GM18858 (cell line): ENCODE measurements around the gene CRK.
A peak's percentile ranks its signal among the peaks of the same experiment; 100 is the strongest.
"Not testable (repeated sequence)": the region's sequence is repeated elsewhere in the genome, so short reads cannot be mapped to it uniquely, and the experiment has no call there.

Experiments used
- ATAC-seq: cut with Tn5 transposase; IDR thresholded peaks from one replicate; pipeline ENCODE4 v1.9.1; 2021; ENCODE audit not compliant: unreplicated experiment

The CRK gene

GRCh38 chr17:1390432-1391367 lies 65.3 kb downstream of the CRK start:
- ATAC-seq = no peak

GRCh38 chr17:1387490-1388227 lies 68.4 kb downstream of the CRK start:
- ATAC-seq = not testable (repeated sequence)

DNA sequence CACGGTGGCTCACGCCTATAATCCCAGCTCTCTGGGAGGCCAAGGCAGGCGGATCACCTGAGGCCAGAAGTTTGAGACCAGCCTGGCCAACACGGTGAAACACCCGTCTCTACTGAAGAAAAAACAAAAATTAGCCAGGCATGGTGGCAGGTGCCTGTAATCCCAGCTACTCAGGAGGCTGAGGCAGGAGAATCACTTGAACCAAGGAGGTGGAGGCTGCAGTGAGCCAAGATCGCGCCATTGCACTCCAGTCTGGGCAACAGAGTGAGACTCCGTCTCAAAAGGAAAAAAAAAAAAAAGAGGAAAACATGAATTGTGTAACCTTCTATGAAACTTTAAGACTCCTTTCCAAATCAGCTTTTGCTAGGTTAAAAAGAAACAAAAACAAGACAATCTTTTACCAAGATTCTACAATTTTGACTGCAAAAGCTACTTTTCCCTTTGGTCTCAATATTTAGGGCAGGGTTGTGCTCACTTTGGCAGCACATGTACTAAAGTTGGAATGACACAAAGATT lies 69.3 kb downstream of the CRK start:
- not testable (repeated sequence) for ATAC-seq

DNA sequence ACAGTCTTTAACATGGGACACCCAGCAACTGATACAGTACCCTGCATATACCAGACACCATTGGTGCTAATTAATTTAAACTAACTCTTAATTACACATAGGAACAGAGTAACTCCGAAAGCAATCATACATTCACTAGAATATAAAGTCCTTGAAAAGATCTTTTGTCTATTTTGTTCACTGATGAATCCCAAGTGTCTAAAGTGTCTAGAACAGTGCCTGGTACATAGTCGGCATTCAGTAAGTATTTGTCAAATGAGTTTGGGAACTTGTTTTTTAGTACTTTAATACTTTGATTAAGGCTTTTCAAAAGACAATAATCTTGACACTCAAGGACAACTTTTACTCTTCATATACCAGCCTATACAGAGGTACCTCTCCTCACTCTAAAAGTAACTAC lies 69.8 kb downstream of the CRK start:
- ATAC-seq = no peak

GRCh38 chr17:1385861-1386260 lies 70.2 kb downstream of the CRK start:
- no peak for ATAC-seq

- ATAC-seq = no peak
These were observed 71.1 kb downstream of the CRK start for GRCh38 chr17:1384905-1385435.

DNA sequence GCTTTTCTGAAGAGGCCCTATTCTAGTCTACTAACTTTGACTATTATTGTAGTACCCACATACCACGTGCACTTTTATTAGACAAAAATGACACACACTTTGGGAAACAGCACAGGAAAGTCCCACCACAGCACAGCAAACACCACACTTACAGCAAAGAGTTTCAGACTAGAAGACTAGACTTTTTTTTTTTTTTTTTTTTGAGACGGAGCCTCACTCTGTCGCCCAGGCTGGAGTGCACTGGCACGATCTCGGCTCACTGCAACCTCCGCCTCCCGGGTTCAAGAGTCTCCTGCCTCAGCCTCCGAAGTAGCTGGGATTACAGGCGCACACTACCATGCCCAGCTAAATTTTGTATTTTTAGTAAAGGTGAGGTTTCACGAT lies 76.1 kb downstream of the CRK start:
- ATAC-seq = peak; percentile 41

- ATAC-seq = no peak
These were observed 76.7 kb downstream of the CRK start for GRCh38 chr17:1379208-1379929.

DNA sequence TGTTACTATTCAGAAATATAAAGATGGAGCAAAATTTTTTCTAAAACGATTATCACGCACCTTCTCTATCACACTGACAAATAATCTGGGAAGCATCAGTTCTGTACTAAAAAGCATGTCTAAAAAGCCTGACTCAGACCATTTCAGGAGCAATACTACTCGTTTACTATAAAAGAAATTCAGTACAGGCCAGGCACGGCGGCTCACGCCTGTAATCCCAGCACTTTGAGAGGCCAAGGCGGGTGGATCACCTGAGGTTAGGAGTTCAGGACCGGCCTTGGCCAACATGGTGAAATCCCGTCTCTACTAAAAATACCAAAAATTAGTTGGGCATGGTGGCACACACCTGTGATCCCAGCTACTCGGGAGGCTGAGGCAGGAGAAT lies 77.6 kb downstream of the CRK start:
- ATAC-seq = not testable (repeated sequence)

- no peak for ATAC-seq
These were observed 78.7 kb downstream of the CRK start for GRCh38 chr17:1377334-1377733.

GRCh38 chr17:1376061-1376460 lies 80.0 kb downstream of the CRK start:
- no peak for ATAC-seq

GRCh38 chr17:1375615-1376014 lies 80.4 kb downstream of the CRK start:
- ATAC-seq = no peak

GRCh38 chr17:1374431-1375177 lies 81.4 kb downstream of the CRK start:
- no peak for ATAC-seq

DNA sequence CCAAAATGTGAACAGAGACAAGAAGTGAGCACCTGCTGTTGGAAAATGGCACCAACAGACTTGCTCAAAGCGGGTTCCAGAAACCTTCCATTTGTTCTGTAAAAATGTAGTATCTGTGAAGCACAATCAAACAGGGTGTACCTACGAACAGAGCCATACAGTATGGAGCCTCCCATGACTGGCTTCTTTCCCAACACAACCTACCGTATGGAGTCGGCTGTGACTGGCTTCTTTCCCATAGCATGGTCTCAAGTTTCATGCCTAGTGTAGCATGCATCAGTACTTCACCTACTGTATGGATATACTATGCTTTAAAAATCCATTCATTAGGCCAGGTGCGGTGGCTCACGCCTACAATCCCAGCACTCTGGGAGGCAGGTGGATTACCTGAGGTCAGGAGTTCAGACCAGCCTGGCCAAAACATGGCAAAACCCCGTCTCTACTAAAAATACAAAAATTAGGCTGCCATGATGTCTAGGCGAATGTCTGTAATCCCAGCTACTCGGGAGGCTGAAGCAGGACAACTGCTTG lies 82.3 kb downstream of the CRK start:
- no peak for ATAC-seq

DNA sequence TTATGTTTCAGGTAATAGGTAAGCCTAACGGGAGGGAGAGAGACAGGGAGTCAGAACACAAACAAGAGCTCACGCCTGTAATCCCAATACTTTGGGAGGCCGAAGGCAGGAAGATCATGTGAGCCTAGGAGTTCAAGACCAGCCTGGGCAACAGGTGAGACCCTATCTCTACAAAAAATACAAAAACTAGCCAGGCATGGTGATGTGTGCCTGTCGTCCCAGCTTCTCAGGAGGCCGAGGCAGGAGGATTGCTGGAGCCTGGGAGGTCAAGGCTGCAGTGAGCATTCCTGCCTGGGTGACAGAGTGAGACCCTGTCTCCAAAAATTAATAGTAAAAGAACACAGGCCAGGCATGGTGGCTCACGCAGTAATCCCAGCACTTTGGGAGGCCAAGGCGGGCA lies 83.4 kb downstream of the CRK start:
- ATAC-seq = no peak

DNA sequence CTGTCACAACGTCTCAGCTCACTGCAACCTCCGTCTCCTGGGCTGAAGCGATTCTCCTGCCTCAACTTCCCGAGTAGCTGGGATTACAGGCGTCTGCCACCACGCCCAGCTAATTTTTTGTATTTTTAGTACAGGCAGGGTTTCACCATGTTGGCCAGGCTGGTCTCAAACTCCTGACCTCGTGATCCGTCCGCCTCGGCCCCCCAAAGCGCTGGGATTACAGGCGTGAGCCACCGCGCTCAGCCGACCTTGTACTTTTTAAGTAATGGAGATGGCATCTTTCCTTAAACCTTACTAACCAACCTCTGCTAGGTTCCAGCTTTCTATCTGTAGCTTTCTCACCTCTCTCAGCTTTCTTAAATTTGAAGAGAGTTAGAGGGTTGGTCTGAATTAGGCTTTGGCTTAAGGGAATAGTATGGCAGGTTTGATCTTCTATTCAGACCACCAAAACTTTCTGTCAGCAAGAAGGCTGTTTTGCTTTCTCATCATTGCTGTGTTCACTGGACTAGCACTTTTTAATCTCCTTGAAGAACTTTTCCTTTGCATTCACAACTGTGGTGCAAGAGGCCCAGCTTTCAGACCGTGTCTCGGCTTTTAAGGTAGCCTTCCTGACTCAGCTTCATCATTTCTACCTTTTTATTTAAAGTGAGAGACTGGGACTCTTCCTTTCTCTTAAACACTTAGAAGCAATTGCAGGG lies 84.0 kb downstream of the CRK start:
- no peak for ATAC-seq
